ENCODE data around the gene ODF2L. TPM values are rescaled to one million over a fixed set of nuclear protein-coding genes. Genes with fewer than 3 reads are reported as not detected.

ODF2L gene
- total RNA-seq, 4 donors from 2014 or later, result 1.7 to 5.4 (median 2.4) TPM

DNA sequence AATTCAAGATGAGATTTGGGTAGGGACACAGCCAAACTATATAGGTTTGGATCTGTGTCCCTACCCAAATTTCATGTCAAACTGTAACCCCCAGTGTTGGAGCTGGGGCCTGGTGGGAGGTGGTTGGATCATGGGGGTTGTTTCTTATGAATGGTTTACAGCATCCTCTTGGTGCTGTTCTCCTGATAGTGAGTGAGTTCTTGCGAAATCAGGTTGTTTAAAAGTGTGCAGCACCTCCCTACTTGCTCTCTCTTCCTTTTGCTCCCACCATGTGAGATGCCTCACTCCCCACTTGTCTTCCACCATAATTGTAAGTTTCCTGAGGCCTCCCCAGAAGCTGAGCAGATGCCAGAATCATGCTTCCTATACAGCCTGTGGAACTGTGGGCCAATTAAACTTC lies 17.3 kb downstream of the ODF2L start:
- in situ Hi-C loops (cut with MboI; ENCODE audit: low sequenced_read_pairs in 4 of 4) (loop anchor here in 2 of 4 donors (25.0 kb wide), 3 partner anchors 333 to 683 kb away; partner anchors contain the start of gene SH3GLB1 (in 1 of the 2)), intact Hi-C loops (cut with DNase I; ENCODE audit: low total_unique reads) (no loop called here)
- Histone ChIP-seq H3K27ac (no peak overlapping the region), H3K27me3 (no peaks in the 10 kb centered on the region), H3K4me1 (no peaks in the 10 kb centered on the region), H3K36me3 (no peaks in the 10 kb centered on the region), H3K9me3 (no peaks in the 10 kb centered on the region), H3K4me3 (no peak overlapping the region)
- ATAC-seq (no peak), DNase-seq (no peak)
- TF ChIP-seq, protein P1, sequence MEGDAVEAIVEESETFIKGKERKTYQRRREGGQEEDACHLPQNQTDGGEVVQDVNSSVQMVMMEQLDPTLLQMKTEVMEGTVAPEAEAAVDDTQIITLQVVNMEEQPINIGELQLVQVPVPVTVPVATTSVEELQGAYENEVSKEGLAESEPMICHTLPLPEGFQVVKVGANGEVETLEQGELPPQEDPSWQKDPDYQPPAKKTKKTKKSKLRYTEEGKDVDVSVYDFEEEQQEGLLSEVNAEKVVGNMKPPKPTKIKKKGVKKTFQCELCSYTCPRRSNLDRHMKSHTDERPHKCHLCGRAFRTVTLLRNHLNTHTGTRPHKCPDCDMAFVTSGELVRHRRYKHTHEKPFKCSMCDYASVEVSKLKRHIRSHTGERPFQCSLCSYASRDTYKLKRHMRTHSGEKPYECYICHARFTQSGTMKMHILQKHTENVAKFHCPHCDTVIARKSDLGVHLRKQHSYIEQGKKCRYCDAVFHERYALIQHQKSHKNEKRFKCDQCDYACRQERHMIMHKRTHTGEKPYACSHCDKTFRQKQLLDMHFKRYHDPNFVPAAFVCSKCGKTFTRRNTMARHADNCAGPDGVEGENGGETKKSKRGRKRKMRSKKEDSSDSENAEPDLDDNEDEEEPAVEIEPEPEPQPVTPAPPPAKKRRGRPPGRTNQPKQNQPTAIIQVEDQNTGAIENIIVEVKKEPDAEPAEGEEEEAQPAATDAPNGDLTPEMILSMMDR (IDR thresholded peaks at IDR 0.05 in 4 of 5, conservative IDR thresholded peaks at IDR 0.05 in 1 of 5), result no peak
- TF ChIP-seq POLR2A (IDR thresholded peaks at IDR 0.05), result no peak

- H3K4me1 ChIP-seq, result no peaks in the 10 kb centered on the region
- H3K27me3 ChIP-seq, result no peaks in the 10 kb centered on the region
- no peaks in the 10 kb centered on the region for H3K9me3 ChIP-seq
- TF ChIP-seq, protein P1 (IDR thresholded peaks at IDR 0.05 in 4 of 5, conservative IDR thresholded peaks at IDR 0.05 in 1 of 5), result no peak
- no peak for TF ChIP-seq POLR2A (IDR thresholded peaks at IDR 0.05)
- no peaks in the 10 kb centered on the region for H3K36me3 ChIP-seq
- no peak for DNase-seq
- intact Hi-C loops (cut with DNase I; ENCODE audit: low total_unique reads), result no loop called here
- H3K4me3 ChIP-seq, result no peak overlapping the region
- in situ Hi-C loops (cut with MboI; ENCODE audit: low sequenced_read_pairs in 4 of 4), result loop anchor here in 2 of 4 donors (25.0 kb wide), 3 partner anchors 335 to 685 kb away; partner anchors contain the start of gene SH3GLB1 (in 1 of the 2)
- H3K27ac ChIP-seq, result no peak overlapping the region
- ATAC-seq, result no peak
These were observed 18.8 kb downstream of the ODF2L start for GRCh38 chr1:86377341-86377740.

GRCh38 chr1:86375688-86376087 lies 20.4 kb downstream of the ODF2L start:
- DNase-seq (no peak), ATAC-seq (no peak)
- in situ Hi-C loops (cut with MboI; ENCODE audit: low sequenced_read_pairs in 4 of 4) (loop anchor here in 2 of 4 donors (25.0 kb wide), 3 partner anchors 337 to 687 kb away; partner anchors contain the start of gene SH3GLB1 (in 1 of the 2)), intact Hi-C loops (cut with DNase I; ENCODE audit: low total_unique reads) (no loop called here)
- Histone ChIP-seq H3K9me3 (no peaks in the 10 kb centered on the region), H3K36me3 (no peaks in the 10 kb centered on the region), H3K4me3 (no peak overlapping the region), H3K27ac (no peak overlapping the region), H3K4me1 (no peaks in the 10 kb centered on the region), H3K27me3 (no peaks in the 10 kb centered on the region)
- no peak for TF ChIP-seq POLR2A (IDR thresholded peaks at IDR 0.05)
- TF ChIP-seq, protein P1 (IDR thresholded peaks at IDR 0.05 in 4 of 5, conservative IDR thresholded peaks at IDR 0.05 in 1 of 5), result no peak

GRCh38 chr1:86370601-86371022 lies 25.5 kb downstream of the ODF2L start:
- no peaks in the 10 kb centered on the region for H3K9me3 ChIP-seq
- H3K36me3 ChIP-seq, result peaks cover 0 to 7% of the 10 kb centered on the region in 2 donors
- ATAC-seq (no peak), DNase-seq (no peak)
- TF ChIP-seq, protein P1 (IDR thresholded peaks at IDR 0.05 in 4 of 5, conservative IDR thresholded peaks at IDR 0.05 in 1 of 5), result no peak
- TF ChIP-seq POLR2A (IDR thresholded peaks at IDR 0.05), result no peak
- H3K4me3 ChIP-seq, result no peak overlapping the region
- no peaks in the 10 kb centered on the region for H3K4me1 ChIP-seq
- in situ Hi-C loops (cut with MboI; ENCODE audit: low sequenced_read_pairs in 4 of 4), result no loop called here
- H3K27ac ChIP-seq, result no peak overlapping the region
- intact Hi-C loops (cut with DNase I; ENCODE audit: low total_unique reads), result no loop called here
- H3K27me3 ChIP-seq, result no peaks in the 10 kb centered on the region

- ATAC-seq, result no peak
- intact Hi-C loops (cut with DNase I; ENCODE audit: low total_unique reads), result no loop called here
- no peak overlapping the region for H3K27ac ChIP-seq
- TF ChIP-seq, protein P1 (IDR thresholded peaks at IDR 0.05 in 4 of 5, conservative IDR thresholded peaks at IDR 0.05 in 1 of 5), result no peak
- TF ChIP-seq POLR2A (IDR thresholded peaks at IDR 0.05), result no peak
- H3K4me1 ChIP-seq, result no peaks in the 10 kb centered on the region
- H3K27me3 ChIP-seq, result no peaks in the 10 kb centered on the region
- DNase-seq, result no peak
- peaks cover 0 to 7% of the 10 kb centered on the region in 2 donors for H3K36me3 ChIP-seq
- H3K9me3 ChIP-seq, result no peaks in the 10 kb centered on the region
- no peak overlapping the region for H3K4me3 ChIP-seq
- in situ Hi-C loops (cut with MboI; ENCODE audit: low sequenced_read_pairs in 4 of 4), result no loop called here
These were observed 30.2 kb downstream of the ODF2L start for GRCh38 chr1:86365896-86366295.
